GM19455 (cell line): ENCODE data around the gene TMEM221.

ENCODE experiments used
- ATAC-seq: cut with Tn5 transposase; IDR thresholded peaks from one replicate; pipeline ENCODE4 v1.9.1; 2021; ENCODE audit not compliant: unreplicated experiment

The TMEM221 gene

DNA sequence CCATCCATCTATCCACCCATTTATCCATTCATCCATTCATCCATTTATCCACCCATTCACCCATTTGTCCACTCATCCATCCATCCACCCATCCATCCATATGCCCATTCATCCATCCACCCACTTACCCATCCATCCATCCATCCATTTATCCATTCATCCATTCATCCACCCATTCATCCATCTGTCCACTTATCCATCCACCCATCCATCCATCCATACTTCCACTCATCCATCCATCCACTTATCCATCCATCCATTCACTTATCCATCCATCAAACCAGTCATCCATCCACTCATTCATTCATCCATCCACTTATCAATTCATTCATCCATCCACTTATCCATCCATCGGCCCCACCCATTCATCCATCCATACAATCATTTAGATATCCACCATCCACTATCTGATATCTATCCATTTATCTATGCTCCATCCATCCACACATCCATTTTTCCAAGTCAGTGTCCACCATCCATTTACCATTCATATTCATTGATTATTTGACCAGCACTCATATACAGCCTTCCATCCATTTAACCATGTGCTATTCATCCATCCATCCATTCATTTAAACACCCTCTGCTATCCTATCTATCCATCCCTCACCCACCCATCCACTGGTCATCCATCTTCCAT is 2.8 kb downstream of the TMEM221 start:
- ATAC-seq, result no peak

DNA sequence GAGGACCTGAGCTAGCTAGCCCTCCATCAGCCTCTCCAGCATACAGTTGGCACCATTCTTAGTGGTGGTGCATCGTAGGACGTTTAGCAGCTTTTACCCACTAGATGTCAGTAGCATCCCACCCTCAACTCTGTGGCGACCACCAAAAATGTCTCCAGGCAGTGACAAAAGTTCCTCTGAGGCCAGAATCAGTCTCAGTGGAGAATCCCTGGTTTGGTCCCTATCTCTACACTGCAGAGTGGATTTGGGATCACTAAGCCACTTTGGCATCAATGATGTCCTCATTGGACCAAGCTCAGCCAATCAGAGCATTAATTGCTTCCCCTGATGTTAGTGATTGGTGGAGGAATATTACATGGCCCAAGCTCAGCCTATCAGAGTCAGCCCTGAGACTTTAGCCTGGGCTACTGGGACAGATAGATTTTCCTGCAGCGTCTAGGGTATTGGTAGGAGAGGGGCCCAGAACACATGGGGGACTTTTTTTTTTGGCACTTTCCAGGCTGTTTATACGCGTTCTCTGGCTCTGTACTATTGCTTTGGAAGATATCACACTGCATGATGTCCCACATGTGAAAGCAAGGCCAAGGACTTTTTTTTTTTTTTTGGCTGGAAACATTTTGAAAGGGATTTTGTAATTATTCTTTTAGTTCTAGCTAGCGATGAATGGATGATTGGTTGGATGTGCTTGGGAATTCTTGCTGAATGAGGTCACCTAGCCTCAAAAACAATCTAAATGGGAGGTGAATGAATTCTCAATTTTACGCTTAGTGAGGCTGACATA is 7.0 kb downstream of the TMEM221 start:
- ATAC-seq, result no peak

DNA sequence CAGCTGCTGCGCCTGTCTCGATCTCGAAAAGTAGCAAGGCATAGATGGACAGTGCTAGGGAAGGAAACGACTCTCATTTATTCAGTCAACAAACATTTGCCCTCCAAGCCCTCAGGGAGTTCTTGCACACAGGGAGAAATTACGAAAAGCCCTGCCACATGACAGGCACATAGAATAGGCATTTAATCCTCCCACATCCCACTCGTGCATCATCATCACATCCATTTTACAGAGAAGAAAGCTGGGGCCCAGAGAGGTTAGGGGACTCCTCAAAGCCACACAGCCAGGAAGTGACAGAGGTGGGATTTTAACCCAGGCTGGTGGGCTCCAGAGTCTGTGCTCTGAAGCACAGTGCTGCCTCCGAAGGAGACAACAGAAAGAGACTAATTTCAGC is 11.6 kb downstream of the TMEM221 start:
- ATAC-seq, result no peak

DNA sequence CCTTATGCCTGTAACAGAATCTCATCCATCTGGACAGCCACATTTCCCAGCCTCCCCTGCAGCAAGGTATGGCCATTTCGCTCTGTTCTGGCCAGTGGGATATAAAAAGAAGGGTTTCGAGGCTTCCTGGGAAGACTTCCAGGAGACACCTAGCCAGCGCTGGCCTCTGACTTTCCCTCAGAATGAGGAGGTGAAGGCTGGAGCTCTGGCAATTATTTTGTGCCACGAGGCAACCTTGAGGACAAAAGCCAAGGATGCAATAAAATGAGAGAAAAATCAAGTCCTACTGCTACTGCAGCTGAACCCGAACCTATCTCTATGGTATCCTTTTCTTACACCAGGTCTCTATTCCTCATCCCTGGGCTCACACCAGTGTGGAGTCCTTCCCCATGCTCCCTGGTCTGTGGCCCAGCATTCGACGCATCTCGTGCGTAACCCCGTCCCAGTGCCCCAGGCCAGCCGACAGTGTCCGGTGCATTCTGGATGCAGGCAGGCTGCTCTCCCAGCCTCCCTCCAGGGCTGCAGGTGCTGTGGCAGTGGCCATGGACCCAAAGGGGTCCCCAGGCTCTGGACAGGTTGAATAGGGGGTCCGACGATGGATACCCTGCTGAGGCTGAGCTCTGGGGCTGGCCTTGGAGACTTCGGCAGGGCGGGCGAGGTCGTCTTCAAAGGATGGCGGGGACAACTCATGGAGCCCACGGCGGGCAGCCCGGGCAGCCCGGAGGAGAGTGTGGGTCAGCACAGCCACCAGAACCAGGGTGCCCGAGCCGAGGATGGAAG is 12.2 kb downstream of the TMEM221 start:
- no peak for ATAC-seq

DNA sequence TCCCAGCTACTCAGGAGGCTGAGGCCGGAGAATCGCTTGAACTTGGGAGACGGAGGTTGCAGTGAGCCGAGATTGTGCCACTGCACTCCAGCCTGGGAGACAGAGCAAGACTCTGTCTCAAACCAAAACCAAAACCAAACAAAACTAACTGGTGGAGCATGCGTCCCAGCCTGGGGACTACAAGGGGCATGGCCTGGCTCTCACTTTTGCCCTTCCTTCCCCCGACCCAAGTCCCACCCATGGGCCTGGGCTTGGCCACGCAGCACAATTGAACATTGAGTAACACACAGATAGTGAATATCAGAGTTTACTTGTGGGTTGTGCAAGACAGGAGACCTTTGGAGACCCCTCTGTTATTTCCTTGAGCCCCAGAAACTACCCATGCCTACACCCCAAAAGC is 13.2 kb downstream of the TMEM221 start:
- ATAC-seq, result no peak

DNA sequence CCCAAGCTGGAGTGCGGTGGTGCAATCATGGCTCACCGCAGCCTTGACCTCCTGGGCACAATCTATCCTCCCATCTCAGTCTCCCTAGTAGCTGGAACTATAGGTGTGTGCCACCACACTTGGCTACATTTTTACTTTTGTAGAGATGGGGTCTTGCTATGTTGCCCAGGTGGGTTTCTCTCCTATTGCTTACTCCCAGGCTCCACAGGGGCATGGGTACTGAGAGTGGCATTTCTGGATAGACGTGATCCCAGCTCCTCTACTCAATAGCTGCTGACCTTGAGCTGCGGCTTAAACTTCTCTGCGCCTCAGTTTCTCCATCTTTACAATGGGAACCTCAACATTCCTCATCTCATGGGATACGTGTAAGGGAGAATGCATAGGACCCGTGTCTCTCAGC is 17.1 kb downstream of the TMEM221 start:
- no peak for ATAC-seq

DNA sequence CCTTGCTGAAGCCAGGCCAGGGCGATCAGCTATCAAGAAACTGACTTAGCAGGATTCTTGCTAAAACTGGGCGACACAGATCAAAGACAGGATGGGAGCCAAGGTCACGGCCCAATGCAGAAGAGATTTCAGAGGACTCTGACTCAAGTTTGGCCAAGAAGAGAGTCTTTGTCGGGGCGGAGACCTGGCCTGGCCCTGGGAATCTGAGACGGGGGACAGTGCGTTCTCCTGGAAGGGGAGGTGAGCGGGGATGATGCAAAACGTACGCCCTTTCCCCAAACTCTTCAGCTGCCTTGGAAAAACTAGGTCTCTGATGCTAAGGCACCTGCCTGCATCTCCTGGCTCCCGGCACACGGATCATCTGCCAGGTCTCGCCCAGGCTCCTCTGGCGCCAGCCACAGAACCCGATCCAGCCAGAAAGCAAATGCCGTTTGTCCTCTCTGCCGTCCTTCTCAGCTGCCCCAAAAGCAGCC is 18.8 kb downstream of the TMEM221 start:
- ATAC-seq, result no peak

DNA sequence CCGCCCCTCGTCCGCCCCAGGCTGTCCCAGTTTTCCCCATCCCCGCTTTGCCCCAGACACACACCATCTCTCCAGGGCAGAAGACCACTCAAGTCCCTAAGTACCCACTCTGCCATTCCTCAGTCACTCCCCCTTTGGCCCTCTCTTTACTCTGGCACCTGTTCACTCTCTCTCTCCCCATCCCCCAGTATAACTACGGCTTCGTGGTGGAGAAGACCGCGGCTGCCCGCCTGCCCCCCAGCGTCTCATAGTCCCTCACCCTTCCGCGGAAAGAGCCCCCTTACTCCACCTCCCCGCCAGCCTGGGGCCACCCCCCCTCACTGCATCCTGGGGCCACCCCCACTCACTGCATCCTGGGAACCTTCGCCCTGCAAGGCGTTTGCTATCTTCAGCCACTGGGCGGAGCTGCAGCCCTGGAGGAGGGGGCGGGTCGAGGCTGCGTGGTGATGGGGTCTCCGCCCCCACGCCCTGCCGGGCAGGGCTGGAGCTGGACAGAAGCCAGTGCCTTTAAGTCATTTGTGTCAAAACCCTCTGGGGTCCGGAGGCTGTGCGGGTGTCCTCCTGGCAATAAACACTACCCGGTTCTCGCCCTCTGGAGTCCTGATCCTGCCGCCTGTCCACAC is 23.6 kb downstream of the TMEM221 start:
- ATAC-seq, result no peak

DNA sequence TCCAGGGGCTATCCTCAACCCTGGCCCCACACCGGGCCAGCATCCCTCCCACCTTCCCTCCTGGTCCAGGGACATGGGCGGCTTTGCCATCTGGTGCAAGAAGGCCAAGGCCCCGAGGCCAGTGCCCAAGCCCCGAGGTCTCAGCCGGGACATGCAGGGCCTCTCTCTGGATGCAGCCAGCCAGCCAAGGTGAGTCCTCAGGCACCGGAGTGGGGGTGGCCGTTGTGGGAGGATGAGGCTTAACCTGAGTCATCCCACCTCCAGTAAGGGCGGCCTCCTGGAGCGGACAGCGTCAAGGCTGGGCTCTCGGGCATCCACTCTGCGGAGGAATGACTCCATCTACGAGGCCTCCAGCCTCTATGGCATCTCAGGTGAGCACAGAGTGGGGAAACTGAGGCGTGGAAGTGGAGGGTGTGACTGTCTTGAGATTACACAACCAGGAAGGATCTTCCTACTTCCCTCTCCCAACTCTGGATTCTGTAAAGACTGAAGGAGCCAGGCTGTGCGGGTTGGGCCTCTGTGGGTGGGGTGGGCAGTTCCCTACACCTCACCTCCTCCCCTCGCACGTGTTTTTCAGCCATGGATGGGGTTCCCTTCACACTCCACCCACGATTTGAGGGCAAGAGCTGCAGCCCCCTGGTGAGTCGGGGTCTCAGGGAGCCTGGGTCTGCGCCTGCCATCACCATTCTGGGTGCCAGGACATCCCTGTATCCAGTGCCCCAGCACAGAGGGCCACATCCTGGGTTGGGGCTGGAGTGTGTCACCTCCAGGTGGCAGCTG is 24.8 kb downstream of the TMEM221 start:
- no peak for ATAC-seq

DNA sequence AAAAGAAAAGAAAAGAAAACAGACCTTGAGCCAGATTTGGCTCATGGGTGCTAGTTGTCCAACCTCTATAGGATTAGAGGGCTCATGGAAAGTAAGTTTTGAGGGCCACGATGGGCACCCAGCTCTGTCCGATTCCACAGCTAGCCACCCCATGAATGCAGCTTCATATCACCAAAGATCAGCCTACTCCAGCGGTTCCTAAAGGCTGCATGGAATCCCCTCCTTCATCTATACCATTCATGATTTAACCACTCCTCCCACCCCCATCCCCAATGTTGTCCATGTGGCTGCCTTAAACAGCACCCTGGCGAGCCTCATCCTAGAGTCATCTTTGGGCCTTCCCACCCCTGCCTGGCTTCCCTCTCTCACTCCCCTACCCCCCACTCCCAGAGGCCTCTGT is 26.5 kb downstream of the TMEM221 start:
- no peak for ATAC-seq

DNA sequence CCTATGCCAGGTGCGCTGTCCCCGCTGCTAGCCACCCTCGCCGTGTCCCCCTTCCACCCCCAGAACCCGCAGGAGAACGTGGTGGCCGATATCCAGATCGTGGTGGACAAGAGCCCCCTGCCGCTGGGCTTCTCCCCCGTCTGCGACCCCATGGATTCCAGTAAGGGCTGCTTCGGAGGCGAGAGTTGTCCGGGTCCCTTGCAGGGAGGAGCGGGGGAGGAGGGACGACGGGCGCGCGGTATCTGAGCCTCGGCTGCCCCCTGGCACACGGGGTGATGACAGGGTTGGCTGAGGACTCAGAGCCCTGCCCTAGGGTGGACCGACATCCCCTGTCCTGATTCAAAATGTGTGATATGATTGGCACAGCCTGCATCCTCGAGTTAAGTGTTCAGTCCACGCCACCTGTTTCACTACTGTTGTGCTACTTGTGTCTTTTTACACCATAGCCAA is 28.0 kb downstream of the TMEM221 start:
- ATAC-seq, result peak; percentile 13

DNA sequence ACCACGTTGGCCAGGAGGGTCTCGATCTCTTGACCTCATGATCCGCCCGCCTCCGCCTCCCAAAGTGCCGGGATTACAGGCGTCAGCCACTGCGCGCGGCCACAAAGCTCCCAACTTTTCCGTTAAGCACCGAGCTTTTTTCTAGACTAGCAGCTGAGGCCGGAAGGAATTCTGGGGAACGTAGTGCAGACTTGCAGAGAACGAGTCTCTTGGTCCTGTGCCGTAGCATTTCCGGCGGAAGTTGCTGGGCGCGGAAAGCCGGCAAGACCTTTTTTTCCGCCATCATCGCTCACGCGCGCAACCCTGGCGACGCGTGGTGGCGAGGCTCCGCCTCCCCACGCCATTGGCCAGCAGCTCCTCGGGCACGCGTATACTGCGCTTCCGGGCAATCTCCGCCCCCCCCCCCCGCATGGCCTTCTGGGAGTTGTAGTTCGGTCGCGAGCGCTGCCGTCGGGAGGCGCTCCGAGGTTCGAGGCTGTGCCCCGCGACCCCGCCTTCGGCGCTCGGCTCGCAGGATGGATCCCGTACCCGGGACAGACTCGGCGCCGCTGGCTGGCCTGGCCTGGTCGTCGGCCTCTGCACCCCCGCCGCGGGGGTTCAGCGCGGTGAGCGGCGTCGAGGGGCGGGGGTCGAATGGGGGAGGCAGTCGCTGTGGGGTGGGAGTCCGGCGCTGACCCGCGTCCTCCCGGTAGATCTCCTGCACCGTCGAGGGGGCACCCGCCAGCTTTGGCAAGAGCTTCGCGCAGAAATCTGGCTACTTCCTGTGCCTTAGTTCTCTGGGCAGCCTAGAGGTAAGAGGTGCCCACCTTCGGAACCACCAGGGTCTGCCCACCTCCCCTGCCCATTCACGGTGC is 28.6 kb downstream of the TMEM221 start, which contains the start of gene MVB12A:
Gene MVB12A (plus strand): TSS at position 427 of the 854 bp plus-strand sequence. CDS start 89 bp downstream, at position 516.
- ATAC-seq, result peak; percentile 83

DNA sequence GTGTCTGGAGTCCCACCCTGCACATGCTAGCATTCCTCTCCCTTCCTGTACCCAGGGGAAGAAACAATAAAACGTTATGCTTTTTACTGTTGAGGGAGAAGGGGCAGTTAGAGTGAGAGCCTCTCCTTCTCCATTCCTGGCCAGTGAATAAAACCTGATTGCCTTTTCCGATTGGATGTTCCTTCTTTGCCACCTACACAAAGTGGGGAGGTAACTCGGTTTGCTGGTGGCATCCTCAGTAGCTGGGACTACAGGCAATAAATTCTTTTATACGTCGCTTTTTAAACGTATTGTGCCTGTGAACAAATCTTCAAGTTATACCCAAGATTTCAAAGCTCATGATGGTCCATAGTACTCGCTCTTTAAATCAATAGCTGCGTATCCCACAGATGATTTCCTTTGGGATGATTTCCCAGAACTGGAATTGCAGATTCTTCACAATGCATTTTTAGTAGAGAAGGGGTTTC is 29.3 kb downstream of the TMEM221 start:
- no peak for ATAC-seq

DNA sequence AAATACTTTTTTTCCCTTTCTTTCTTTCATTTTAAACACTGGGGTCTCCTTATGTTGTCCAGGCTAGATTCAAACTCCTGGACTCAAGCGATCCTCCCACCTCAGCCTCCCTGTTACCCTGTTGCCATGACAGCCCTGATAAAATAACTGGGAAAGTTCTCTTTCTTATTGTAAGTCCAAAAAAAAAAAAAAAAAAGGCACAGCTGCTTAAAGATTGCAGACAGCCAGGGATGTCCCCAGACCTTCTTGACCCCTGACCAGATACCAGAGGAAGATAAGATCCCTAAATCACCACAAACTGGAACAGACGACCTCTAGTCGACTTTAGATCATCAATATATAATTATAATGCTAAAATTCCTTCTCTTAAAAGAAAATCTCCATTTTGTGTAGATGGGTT is 29.8 kb downstream of the TMEM221 start:
- ATAC-seq, result no peak

DNA sequence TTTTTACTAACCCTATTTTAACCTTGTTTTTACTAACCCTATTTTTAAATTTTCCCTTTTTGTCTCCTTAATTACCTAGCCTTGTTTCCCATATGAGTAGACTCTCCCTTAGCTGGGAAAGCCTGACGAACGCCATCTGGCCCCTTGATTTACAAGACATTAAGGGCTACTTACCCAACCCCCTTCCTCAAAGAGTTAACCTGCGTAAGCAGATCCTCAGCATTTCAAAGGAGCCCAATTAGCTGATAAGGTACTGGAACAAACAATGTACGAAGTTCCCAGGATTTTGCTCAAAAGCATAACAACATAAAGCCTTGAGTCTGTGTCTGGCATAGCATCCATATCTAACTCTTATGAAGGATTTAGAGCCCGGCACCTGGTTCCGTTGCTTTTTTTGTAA is 33.3 kb downstream of the TMEM221 start:
- ATAC-seq, result no peak

DNA sequence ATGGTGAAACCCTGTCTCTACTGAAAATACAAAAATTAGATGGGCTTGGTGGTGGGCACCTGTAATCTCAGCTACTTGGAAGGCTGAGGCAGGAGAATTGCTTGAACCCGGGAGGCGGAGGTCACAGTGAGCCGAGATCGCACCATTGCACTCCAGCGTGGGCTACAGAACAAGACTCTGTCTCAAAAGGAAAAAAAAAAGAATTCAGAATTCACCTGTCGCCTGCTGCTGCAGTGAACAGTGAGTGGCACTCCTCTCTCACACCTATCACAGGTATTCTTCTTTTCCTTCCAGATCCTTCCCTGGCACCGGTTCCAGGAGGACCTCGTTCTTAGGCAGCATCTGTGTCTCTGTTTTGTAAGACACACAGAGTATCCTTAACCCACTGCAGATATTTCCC is 34.4 kb downstream of the TMEM221 start:
- ATAC-seq, result no peak

DNA sequence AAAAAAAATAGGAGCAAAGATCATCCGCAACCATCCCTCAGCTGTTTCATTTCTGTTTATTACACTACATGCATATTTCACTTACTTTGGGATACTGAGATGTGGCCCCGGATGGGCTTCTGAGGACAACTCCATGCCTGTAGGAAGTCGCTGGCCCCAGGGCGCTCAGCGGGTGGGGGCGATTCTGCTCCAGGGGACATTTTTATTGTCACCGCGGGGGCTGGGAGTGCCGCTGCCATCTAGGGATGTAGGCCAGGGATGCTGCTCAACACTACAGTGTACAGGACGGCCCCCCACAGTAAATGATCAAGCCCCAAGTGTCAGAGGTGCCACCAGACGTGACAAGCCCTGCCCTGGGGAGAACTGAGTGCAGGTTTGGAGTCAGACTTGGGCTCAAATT is 36.7 kb downstream of the TMEM221 start:
- no peak for ATAC-seq

DNA sequence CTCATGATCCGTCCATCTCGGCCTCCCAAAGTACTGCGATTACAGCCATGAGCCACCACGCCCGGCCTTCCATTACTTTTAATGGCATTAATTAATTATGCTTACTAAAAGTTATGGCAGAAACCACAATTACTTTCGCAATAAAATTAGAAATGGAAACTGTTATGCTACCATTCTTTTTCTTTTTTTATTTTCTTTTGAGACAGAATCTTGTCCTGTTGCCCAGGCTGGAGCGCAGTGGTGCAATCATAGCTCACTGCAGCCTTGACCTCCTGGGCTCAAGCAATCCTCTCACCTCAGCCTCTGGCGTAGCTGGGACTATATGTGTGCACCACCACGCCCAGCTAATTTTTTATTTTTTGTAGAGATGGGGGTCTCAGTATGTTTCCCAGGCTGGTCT is 38.5 kb downstream of the TMEM221 start:
- no peak for ATAC-seq

DNA sequence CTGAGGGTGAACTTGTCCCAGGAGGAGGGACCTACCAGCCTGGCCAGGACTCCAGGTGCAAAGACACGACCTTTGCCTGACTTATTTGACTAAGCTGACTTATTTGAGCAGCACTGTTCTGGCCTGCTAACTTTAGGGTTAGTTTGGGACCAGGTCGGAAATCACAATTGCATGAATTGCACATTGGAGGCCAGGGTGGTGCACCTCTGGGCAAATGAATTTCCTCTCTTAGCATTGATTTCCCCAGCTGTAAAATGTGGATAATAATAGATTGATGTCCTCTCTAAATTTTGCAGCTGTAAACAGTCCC is 41.6 kb downstream of the TMEM221 start:
- ATAC-seq, result no peak
